A673 (cell line): ENCODE measurements around the gene TTC1. TPM values are rescaled to one million over a fixed set of nuclear protein-coding genes. Genes with fewer than 3 reads are reported as not detected.
"Not testable (repeated sequence)": the region's sequence is repeated elsewhere in the genome, so short reads cannot be mapped to it uniquely, and the experiment has no call there.

ENCODE experiments used
- BruUV-seq: library from RNA; stranded (reverse); fragments of 400-500 nt; replicated peaks from 2 replicates; lab custom pipeline; 2021; lab: Mats Ljungman, UMichigan
- CTCF ChIA-PET: fragments of 300-600 bp; sonication (Branson Sonifier 250); formaldehyde crosslinking; loops from one replicate; lab custom pipeline; 2022; ENCODE audit warnings: antibody characterized with exemption; lab: Charles Lee
- POLR2A ChIA-PET: fragments of 300-600 bp; sonication (Branson Sonifier 250); formaldehyde crosslinking; loops from one replicate; lab custom pipeline; 2022; ENCODE audit warnings: antibody characterized with exemption; ENCODE audit not compliant: low non-redundant PET; lab: Charles Lee
- DNase-seq: peaks from one replicate; pipeline ENCODE4 v3.0.0-alpha.2; 2015; ENCODE audit warnings: low spot score
- H3K27ac ChIP-seq: fragments of 200-600 bp; sonication (generic); 2 replicates; pipeline ENCODE4 v1.5.1; 2016; ENCODE audit warnings: mixed run types, low read depth, mild to moderate bottlenecking, mixed read lengths, antibody characterized with exemption, low read length; ENCODE audit not compliant: poor library complexity, severe bottlenecking
- H3K27me3 ChIP-seq: fragments of 200-600 bp; sonication (generic); replicated peaks from 2 replicates; pipeline ENCODE4 v1.6.1; 2017; ENCODE audit warnings: mixed run types, low read depth, mild to moderate bottlenecking, mixed read lengths, antibody characterized with exemption, low read length; ENCODE audit not compliant: insufficient read depth, poor library complexity
- H3K36me3 ChIP-seq: fragments of 200-600 bp; sonication (generic); 2 replicates; pipeline ENCODE4 v1.6.1; 2016; ENCODE audit warnings: mixed run types, mild to moderate bottlenecking, mixed read lengths, antibody characterized with exemption, low read length; ENCODE audit not compliant: insufficient read depth, poor library complexity, severe bottlenecking
- H3K4me1 ChIP-seq: fragments of 200-600 bp; sonication (generic); 2 replicates; pipeline ENCODE4 v1.6.1; 2017; ENCODE audit warnings: mixed run types, mild to moderate bottlenecking, mixed read lengths, antibody characterized with exemption, low read length; ENCODE audit not compliant: insufficient read depth, poor library complexity, severe bottlenecking
- H3K4me3 ChIP-seq: fragments of 200-600 bp; sonication (generic); 2 replicates; pipeline ENCODE4 v1.5.1; 2016; ENCODE audit warnings: low read depth, mixed run types, mild to moderate bottlenecking, mixed read lengths, low read length; ENCODE audit not compliant: poor library complexity, severe bottlenecking
- H3K9me3 ChIP-seq: fragments of 200-600 bp; sonication (generic); 2 replicates; pipeline ENCODE4 v1.6.1; 2016; ENCODE audit warnings: mixed run types, low read depth, mild to moderate bottlenecking, mixed read lengths, antibody characterized with exemption, low read length; ENCODE audit not compliant: poor library complexity, severe bottlenecking
- EZH2 ChIP-seq: fragments of 200-600 bp; sonication (generic); IDR thresholded peaks from 2 replicates; pipeline ENCODE4 v1.6.1; 2017; ENCODE audit warnings: borderline replicate concordance, low read depth, mild to moderate bottlenecking, mixed read lengths, antibody characterized with exemption, low read length; ENCODE audit not compliant: poor library complexity, severe bottlenecking
- intact Hi-C: fragments of 100-400 bp; cut with micrococcal nuclease; formaldehyde crosslinking; loops from one replicate; pipeline ENCODE4 v1.10.0; 2022; ENCODE audit not compliant: unreplicated experiment
- total RNA-seq: library from RNA; stranded (reverse); gene quantifications from 2 replicates; pipeline ENCODE4 v1.2.3, GENCODE V29; 2021
- TF ChIP-seq, protein P1 (sequence below): fragments of 300-800, 200-600 bp; sonication (generic); conservative IDR thresholded peaks from 2 replicates; pipeline ENCODE4 v1.5.1; 2017; ENCODE audit warnings: low read depth, mild to moderate bottlenecking, antibody characterized with exemption, low read length, moderate library complexity, mixed read lengths

TTC1 gene
- total RNA-seq, 1 experiment from 2014 or later: 66.5 TPM

DNA sequence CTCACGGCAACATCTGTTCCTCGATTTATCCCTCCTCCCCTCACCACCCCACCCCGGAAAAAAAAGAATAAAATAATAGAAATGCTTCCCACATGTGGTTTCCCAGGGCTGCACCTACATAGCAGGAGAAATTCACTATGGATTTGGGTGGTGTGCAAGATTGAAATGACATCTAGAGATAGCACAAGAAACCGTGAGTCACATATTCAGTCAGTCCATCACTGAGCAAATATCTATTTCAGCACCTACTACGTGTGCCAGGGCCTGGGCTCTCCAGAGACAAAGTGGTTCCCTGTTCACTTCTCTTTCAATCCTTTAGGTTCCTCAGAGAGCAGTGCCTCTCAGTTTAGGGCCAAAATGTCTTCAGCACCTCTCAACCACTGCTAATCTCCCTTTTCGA is 45.0 kb upstream of the TTC1 start:
- Histone ChIP-seq H3K36me3 (no peaks in the 10 kb centered on the region), H3K9me3 (no peaks in the 10 kb centered on the region), H3K4me3 (no peak overlapping the region), H3K27me3 (no peaks in the 10 kb centered on the region), H3K4me1 (no peaks in the 10 kb centered on the region), H3K27ac (no peak overlapping the region)
- BruUV-seq: no TSS peak
- ChIA-PET CTCF (no interaction called here), POLR2A (no interaction called here)
- TF ChIP-seq, protein P1, sequence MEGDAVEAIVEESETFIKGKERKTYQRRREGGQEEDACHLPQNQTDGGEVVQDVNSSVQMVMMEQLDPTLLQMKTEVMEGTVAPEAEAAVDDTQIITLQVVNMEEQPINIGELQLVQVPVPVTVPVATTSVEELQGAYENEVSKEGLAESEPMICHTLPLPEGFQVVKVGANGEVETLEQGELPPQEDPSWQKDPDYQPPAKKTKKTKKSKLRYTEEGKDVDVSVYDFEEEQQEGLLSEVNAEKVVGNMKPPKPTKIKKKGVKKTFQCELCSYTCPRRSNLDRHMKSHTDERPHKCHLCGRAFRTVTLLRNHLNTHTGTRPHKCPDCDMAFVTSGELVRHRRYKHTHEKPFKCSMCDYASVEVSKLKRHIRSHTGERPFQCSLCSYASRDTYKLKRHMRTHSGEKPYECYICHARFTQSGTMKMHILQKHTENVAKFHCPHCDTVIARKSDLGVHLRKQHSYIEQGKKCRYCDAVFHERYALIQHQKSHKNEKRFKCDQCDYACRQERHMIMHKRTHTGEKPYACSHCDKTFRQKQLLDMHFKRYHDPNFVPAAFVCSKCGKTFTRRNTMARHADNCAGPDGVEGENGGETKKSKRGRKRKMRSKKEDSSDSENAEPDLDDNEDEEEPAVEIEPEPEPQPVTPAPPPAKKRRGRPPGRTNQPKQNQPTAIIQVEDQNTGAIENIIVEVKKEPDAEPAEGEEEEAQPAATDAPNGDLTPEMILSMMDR: no peak
- TF ChIP-seq EZH2: no peak
- intact Hi-C loops: loop anchor here (10.0 kb wide), 1 partner anchor 629 kb away; the partner anchor contains the start of gene IL12B
- DNase-seq: no peak

DNA sequence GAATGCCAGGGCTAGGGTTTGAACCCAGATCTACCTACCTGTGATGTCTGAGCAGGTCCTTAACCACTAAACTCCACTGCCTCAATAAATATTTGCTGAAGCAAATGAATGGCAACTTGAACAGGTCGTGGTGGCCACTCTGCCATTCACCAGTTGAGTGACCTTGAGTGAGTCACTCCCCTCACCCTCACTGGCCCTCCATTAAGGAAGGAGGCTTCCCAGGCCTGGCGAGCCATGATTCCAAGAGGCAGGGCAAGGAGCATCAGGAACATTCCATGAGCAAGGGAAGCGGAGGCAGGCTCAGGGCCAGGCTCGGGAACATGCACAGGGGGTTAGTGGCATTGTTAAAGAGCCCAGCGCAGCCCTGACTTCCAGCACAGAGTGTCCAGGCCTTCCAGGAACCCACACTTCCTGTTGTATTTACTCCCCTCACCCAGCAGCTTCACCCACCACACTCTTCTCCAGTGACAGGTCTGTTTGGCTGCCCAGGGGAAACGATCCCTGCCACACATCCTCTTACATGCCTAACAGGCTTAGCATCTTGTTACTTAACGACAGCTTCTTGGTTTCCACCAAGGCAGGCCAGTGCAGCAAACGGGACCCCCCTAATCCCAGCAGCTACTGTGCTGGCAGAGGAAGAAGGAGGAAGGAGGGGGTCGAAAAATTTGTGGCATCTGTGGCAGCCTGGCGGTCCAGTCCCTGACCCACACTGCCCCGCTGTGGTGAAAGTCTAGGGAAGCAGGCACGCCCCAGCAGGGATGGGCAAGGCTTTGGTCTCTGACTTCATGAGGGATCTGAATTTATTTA is 43.7 kb upstream of the TTC1 start:
- Histone ChIP-seq H3K27me3 (peaks cover 7% of the 10 kb centered on the region), H3K4me1 (no peaks in the 10 kb centered on the region), H3K4me3 (no peak overlapping the region), H3K36me3 (no peaks in the 10 kb centered on the region), H3K9me3 (no peaks in the 10 kb centered on the region), H3K27ac (no peak overlapping the region)
- ChIA-PET CTCF (no interaction called here), POLR2A (no interaction called here)
- BruUV-seq: no TSS peak
- DNase-seq: peak; percentile 62
- intact Hi-C loops: loop anchor here (10.0 kb wide), 1 partner anchor 630 kb away; the partner anchor contains the start of gene IL12B
- TF ChIP-seq, protein P1: peak; percentile 61
- TF ChIP-seq EZH2: no peak

DNA sequence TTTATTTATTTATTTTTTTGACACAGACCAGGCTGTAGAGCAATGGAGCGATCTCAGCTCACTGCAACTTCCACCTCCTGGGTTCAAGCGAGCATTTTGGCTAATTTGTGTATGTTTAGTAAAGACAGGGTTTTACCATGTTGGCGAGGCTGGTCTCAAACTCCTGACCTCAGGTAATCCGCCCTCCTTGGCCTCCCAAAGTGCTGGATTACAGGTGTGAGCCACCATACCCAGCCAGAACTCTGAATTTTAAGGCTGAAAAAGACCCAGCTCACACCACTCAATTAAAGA is 43.2 kb upstream of the TTC1 start:
- H3K27me3 ChIP-seq: peaks cover 12% of the 10 kb centered on the region
- CTCF ChIA-PET, H3K4me3 ChIP-seq, H3K4me1 ChIP-seq, DNase-seq, H3K36me3 ChIP-seq, BruUV-seq, H3K27ac ChIP-seq, POLR2A ChIA-PET, H3K9me3 ChIP-seq: not testable (repeated sequence)
- intact Hi-C loops: loop anchor here (10.0 kb wide), 1 partner anchor 631 kb away; the partner anchor contains the start of gene IL12B
